K562 (cell line): Measurements from ENCODE around the gene TEX22.

Experiments
- SIX5 ChIP-seq, 2 experiments: IDR thresholded peaks; 2 replicates each; pipeline ENCODE4 v1.6.1; 2011; ENCODE audit warnings: low read length in 2 of 2, borderline replicate concordance in 1 of 2, low read depth in 1 of 2, mild to moderate bottlenecking in 1 of 2, moderate library complexity in 1 of 2; ENCODE audit not compliant: insufficient read depth in 1 of 2
- ZNF282 ChIP-seq: sonication (generic); formaldehyde crosslinking; IDR thresholded peaks from 2 replicates; pipeline ENCODE4 v1.8.1; 2023; ENCODE audit warnings: missing genetic modification reagents
- ZNF354B ChIP-seq: fragments of 250-450 bp; sonication (Bioruptor Pico); IDR thresholded peaks from 2 replicates; pipeline ENCODE4 v1.4.0; 2020
- ZSCAN29 ChIP-seq: fragments of 450-650 bp; IDR thresholded peaks from 2 replicates; pipeline ENCODE4 v1.6.1; 2017

- TF ChIP-seq ZNF282 (CRISPR knock-in tag) (no peak), SIX5 (IDR thresholded peaks at IDR 0.05; ENCODE audit: borderline replicate concordance in 1 of 2, insufficient read depth in 1 of 2, low read depth in 1 of 2, low read length in 2 of 2) (no peak), ZNF354B (CRISPR knock-in tag) (no peak), ZSCAN29 (no peak)
Measured at GRCh38 chr14:105447651-105448640, 49.6 kb downstream of the TEX22 start.
